GM12891 (cell line): ENCODE results near the gene TMOD1.

Experiments
- PAX5 ChIP-seq: IDR thresholded peaks from 2 replicates; pipeline ENCODE4 v1.6.1; 2011; ENCODE audit warnings: low read length, moderate library complexity, mild to moderate bottlenecking; ENCODE audit not compliant: insufficient read depth, severe bottlenecking
- POLR2A ChIP-seq: IDR thresholded peaks from 2 replicates; pipeline ENCODE4 v1.6.1; 2011; ENCODE audit warnings: low read depth, low read length, control low read depth
- POLR2AphosphoS5 ChIP-seq: IDR thresholded peaks from 2 replicates; pipeline ENCODE4 v1.6.1; 2011; ENCODE audit warnings: low read depth, low read length, control low read depth
- TAF1 ChIP-seq: IDR thresholded peaks from 2 replicates; pipeline ENCODE4 v1.6.1; 2011; ENCODE audit warnings: low read depth, low read length, control low read depth

GRCh38 chr9:97487861-97488260 is 13.6 kb upstream of the TMOD1 start:
- TF ChIP-seq POLR2A (no peak), POLR2AphosphoS5 (no peak), TAF1 (no peak), PAX5 (no peak)
